ENCODE data around the gene FABP3.

DNA sequence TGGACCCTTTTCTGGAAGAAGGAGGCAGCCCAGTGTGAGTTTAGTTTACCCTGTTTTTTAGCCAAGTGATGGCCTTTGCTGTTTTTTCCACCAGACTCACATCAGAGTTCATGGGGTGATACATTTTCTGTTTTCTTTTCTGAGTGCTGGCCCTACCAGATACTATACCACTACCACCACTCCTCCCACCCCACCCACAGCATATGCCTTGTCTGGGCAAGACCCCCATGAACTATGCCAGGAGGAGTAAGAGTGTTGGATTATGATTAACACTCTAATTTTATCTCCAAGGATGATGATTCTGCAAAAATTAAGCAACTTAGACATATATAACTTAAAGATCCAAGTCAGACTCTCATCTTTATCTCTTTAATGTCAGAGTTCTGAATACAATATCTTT lies 26.1 kb downstream of the FABP3 start:
- TF ChIP-seq, protein P1, sequence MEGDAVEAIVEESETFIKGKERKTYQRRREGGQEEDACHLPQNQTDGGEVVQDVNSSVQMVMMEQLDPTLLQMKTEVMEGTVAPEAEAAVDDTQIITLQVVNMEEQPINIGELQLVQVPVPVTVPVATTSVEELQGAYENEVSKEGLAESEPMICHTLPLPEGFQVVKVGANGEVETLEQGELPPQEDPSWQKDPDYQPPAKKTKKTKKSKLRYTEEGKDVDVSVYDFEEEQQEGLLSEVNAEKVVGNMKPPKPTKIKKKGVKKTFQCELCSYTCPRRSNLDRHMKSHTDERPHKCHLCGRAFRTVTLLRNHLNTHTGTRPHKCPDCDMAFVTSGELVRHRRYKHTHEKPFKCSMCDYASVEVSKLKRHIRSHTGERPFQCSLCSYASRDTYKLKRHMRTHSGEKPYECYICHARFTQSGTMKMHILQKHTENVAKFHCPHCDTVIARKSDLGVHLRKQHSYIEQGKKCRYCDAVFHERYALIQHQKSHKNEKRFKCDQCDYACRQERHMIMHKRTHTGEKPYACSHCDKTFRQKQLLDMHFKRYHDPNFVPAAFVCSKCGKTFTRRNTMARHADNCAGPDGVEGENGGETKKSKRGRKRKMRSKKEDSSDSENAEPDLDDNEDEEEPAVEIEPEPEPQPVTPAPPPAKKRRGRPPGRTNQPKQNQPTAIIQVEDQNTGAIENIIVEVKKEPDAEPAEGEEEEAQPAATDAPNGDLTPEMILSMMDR (IDR thresholded peaks at IDR 0.05), result no peak
- TF ChIP-seq EZH2phosphoT487 (IDR thresholded peaks at IDR 0.05), result no peak
- TF ChIP-seq EZH2 (IDR thresholded peaks at IDR 0.05), result no peak
